ENCODE data around the gene PEG3. TPM values are rescaled to one million over a fixed set of nuclear protein-coding genes. Genes with fewer than 3 reads are reported as not detected.

The PEG3 gene
- total RNA-seq, 1 donor from 2014 or later = not detected

GRCh38 chr19:56827708-56828107, 12.8 kb downstream of the PEG3 start:
- Mint-ChIP-seq H3K36me3 (ENCODE audit: low read depth) (no peaks in the 10 kb centered on the region), H3K9me3 (peaks cover 2% of the 10 kb centered on the region), H3K27me3 (no peaks in the 10 kb centered on the region), H3K4me1 (no peaks in the 10 kb centered on the region), H3K27ac (no peak overlapping the region), H3K4me3 (no peak overlapping the region)
- ChIA-PET CTCF (no interaction called here), POLR2A (no interaction called here)
- intact Hi-C loops (cut with micrococcal nuclease) = no loop called here
- DNase-seq = no peak
- no peak for ATAC-seq (ENCODE audit: low read depth)
- no peak for TF ChIP-seq CTCF (IDR thresholded peaks at IDR 0.05)

DNA sequence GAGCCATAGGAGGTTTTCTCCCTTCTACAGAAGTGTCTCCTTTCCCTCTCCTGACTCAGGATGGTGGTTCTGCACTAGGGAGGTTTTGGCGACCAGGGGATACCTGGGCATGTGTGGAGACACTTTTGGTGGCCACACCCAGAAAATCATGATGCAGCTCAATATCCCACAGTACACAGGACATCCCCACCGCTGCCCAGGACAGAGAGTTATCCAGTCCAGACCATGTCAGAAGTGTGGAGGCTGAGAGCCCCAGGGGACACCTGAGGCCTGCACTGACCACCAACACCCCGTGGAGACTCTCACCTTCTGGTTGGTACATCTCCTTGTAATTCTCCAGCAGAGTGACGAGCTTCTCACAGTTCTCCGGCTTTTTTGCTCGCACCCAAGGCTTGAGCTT, 16.6 kb downstream of the PEG3 start:
- H3K27me3 Mint-ChIP-seq = no peaks in the 10 kb centered on the region
- intact Hi-C loops (cut with micrococcal nuclease) = no loop called here
- TF ChIP-seq CTCF (IDR thresholded peaks at IDR 0.05) = no peak
- ChIA-PET CTCF (no interaction called here), POLR2A (no interaction called here)
- no peak for DNase-seq
- H3K36me3 Mint-ChIP-seq (ENCODE audit: low read depth) = no peaks in the 10 kb centered on the region
- ATAC-seq (ENCODE audit: low read depth) = no peak
- H3K4me3 Mint-ChIP-seq = no peak overlapping the region
- H3K4me1 Mint-ChIP-seq = no peaks in the 10 kb centered on the region
- H3K27ac Mint-ChIP-seq = no peak overlapping the region
- H3K9me3 Mint-ChIP-seq = peaks cover 5% of the 10 kb centered on the region

DNA sequence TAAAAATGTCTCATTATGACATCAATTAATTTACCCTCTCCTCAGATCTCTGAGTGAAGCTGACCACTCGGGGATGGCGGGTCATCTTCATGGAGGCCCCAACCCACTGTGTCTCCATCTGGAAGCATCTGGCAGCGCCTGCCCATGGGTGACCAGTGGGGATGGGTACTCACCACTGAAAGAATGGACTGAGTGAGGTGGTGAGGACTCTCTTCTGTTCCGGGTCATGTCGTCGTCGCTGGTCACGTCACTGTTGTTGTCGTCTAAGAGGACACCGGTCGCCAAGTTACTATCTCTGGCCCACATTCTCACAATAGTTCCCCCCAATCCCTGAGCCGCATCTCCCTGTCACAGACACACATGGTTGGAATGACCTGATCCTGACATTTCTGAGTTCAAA, 17.1 kb downstream of the PEG3 start:
- TF ChIP-seq CTCF (IDR thresholded peaks at IDR 0.05) = no peak
- Mint-ChIP-seq H3K27ac (no peak overlapping the region), H3K9me3 (peaks cover 9% of the 10 kb centered on the region), H3K27me3 (no peaks in the 10 kb centered on the region), H3K4me1 (no peaks in the 10 kb centered on the region), H3K4me3 (no peak overlapping the region), H3K36me3 (ENCODE audit: low read depth) (no peaks in the 10 kb centered on the region)
- ChIA-PET CTCF (no interaction called here), POLR2A (no interaction called here)
- intact Hi-C loops (cut with micrococcal nuclease) = no loop called here
- ATAC-seq (ENCODE audit: low read depth) (no peak), DNase-seq (no peak)

- Mint-ChIP-seq H3K36me3 (ENCODE audit: low read depth) (no peaks in the 10 kb centered on the region), H3K9me3 (peaks cover 12% of the 10 kb centered on the region), H3K4me3 (no peak overlapping the region), H3K27ac (no peak overlapping the region), H3K4me1 (no peaks in the 10 kb centered on the region), H3K27me3 (no peaks in the 10 kb centered on the region)
- no peak for TF ChIP-seq CTCF (IDR thresholded peaks at IDR 0.05)
- intact Hi-C loops (cut with micrococcal nuclease) = no loop called here
- CTCF ChIA-PET = no interaction called here
- DNase-seq (no peak), ATAC-seq (ENCODE audit: low read depth) (no peak)
- POLR2A ChIA-PET = no interaction called here
These were observed 17.8 kb downstream of the PEG3 start for GRCh38 chr19:56822755-56823154.

- Mint-ChIP-seq H3K36me3 (ENCODE audit: low read depth) (no peaks in the 10 kb centered on the region), H3K27ac (no peak overlapping the region), H3K4me1 (no peaks in the 10 kb centered on the region), H3K27me3 (no peaks in the 10 kb centered on the region), H3K9me3 (peaks cover 16% of the 10 kb centered on the region), H3K4me3 (no peak overlapping the region)
- ChIA-PET POLR2A (no interaction called here), CTCF (no interaction called here)
- no peak for TF ChIP-seq CTCF (IDR thresholded peaks at IDR 0.05)
- intact Hi-C loops (cut with micrococcal nuclease) = no loop called here
- ATAC-seq (ENCODE audit: low read depth) (no peak), DNase-seq (no peak)
These were observed 18.9 kb downstream of the PEG3 start for GRCh38 chr19:56821675-56822074.
